K562 (cell line): ENCODE measurements around the gene SLC7A8. TPM values are rescaled to one million over a fixed set of nuclear protein-coding genes. Genes with fewer than 3 reads are reported as not detected.

Experiments
- ATAC-seq: fragments of 200-7000 bp; cut with Tn5 transposase; 3 replicates; pipeline ENCODE4 v1.9.1; 2020; ENCODE audit warnings: moderate library complexity
- BruUV-seq: library from RNA; stranded (reverse); fragments of 400-500 nt; replicated peaks from 2 replicates; lab custom pipeline; 2021; lab: Mats Ljungman, UMichigan
- CTCF ChIA-PET: fragments of 300-600 bp; formaldehyde crosslinking; extraction: SDS; loops from one replicate; lab custom pipeline; 2021; ENCODE audit warnings: low intra/inter-chr PET ratio; lab: Yijun Ruan, JAX
- POLR2A ChIA-PET: fragments of 300-600, 350-650 bp; sonication (Branson Sonifier 250); formaldehyde crosslinking; extraction: SDS; loops from one replicate; lab custom pipeline; 2021; ENCODE audit warnings: antibody characterized with exemption, inconsistent platforms; lab: Yijun Ruan, JAX
- DNase-seq, 4 experiments: peaks; one replicate each; pipeline versions ENCODE4 v3.0.0 to v3.0.0-alpha.2; 2011 to 2018; ENCODE audit warnings: low spot score in 3 of 4, mixed read lengths in 3 of 4; ENCODE audit errors: extremely low read depth in 1 of 4
- FAIRE-seq: peaks from 2 replicates; lab custom pipeline; 2011; peaks lifted over from hg19 to GRCh38; lab: Jason Lieb, UNC
- H2AFZ ChIP-seq: 2 replicates; pipeline ENCODE4 v1.6.0; 2011; ENCODE audit warnings: low read depth, low read length, control low read depth, inconsistent platforms
- H3K27ac ChIP-seq: fragments of 200-600 bp; 3 replicates; pipeline ENCODE4 v1.8.0; 2011; ENCODE audit warnings: low read depth, mild to moderate bottlenecking, control low read depth, inconsistent platforms, low read length, moderate library complexity, mixed read lengths; ENCODE audit errors: extremely low read depth
- H3K27me3 ChIP-seq, 2 experiments: fragments of 300-600 bp in 1 of 2; 2 replicates in 1 of 2; 3 replicates in 1 of 2; pipeline versions ENCODE4 v1.6.0 to v1.8.0; 2011; ENCODE audit warnings: inconsistent platforms in 2 of 2, low read length in 2 of 2, mild to moderate bottlenecking in 1 of 2, mixed read lengths in 1 of 2, moderate library complexity in 1 of 2; ENCODE audit not compliant: control insufficient read depth in 2 of 2, insufficient read depth in 2 of 2
- H3K36me3 ChIP-seq: fragments of 300-600 bp; 3 replicates; pipeline ENCODE4 v1.8.0; 2011; ENCODE audit warnings: mild to moderate bottlenecking, low read length, inconsistent platforms; ENCODE audit not compliant: control insufficient read depth, insufficient read depth
- H3K4me1 ChIP-seq, 2 experiments: fragments of 200-600 bp in 1 of 2; replicated peaks in 1 of 2; 2 replicates in 1 of 2; 3 replicates in 1 of 2; pipeline versions ENCODE4 v1.5.1 to v1.8.0; 2011; ENCODE audit warnings: inconsistent platforms in 2 of 2, low read length in 2 of 2, mild to moderate bottlenecking in 1 of 2, mixed read lengths in 1 of 2, moderate library complexity in 1 of 2; ENCODE audit not compliant: control insufficient read depth in 2 of 2, insufficient read depth in 2 of 2
- H3K4me2 ChIP-seq: 2 replicates; pipeline ENCODE4 v1.6.1; 2011; ENCODE audit warnings: low read length, control low read depth, inconsistent platforms, mixed read lengths; ENCODE audit not compliant: insufficient read depth
- H3K4me3 ChIP-seq: fragments of 200-600 bp; sonication (generic), shearing (Covaris generic); 2 replicates; pipeline ENCODE4 v1.5.1; 2016; ENCODE audit warnings: control low read depth, inconsistent platforms
- H3K79me2 ChIP-seq: fragments of 200-600 bp; 3 replicates; pipeline ENCODE4 v1.8.0; 2011; ENCODE audit warnings: low read length, inconsistent platforms; ENCODE audit not compliant: control insufficient read depth, insufficient read depth
- H3K9ac ChIP-seq, 2 experiments: 2 replicates each; pipeline versions ENCODE4 v1.6.0 to v1.6.1; 2011; ENCODE audit warnings: low read depth in 2 of 2, low read length in 2 of 2, control low read depth in 1 of 2, inconsistent platforms in 1 of 2, mild to moderate bottlenecking in 1 of 2, mixed read lengths in 1 of 2; ENCODE audit not compliant: insufficient read depth in 1 of 2
- H3K9me1 ChIP-seq: one replicate; pipeline ENCODE4 v1.6.0; 2011; ENCODE audit warnings: inconsistent platforms, mild to moderate bottlenecking, low read length, moderate library complexity; ENCODE audit not compliant: control insufficient read depth, insufficient read depth
- H3K9me3 ChIP-seq: replicated peaks from 2 replicates; pipeline ENCODE4 v1.5.1; 2011; ENCODE audit warnings: low read depth, low read length, inconsistent platforms; ENCODE audit not compliant: control insufficient read depth, insufficient read depth
- H4K20me1 ChIP-seq: replicated peaks from 2 replicates; pipeline ENCODE4 v1.6.1; 2011; ENCODE audit warnings: low read length, inconsistent platforms, mixed read lengths; ENCODE audit not compliant: control insufficient read depth, insufficient read depth
- ADNP ChIP-seq: fragments of 200-800 bp; sonication (Bioruptor generic); IDR thresholded peaks from 2 replicates; pipeline ENCODE4 v1.6.1; 2016; ENCODE audit warnings: missing genetic modification characterization, missing compliant biosample characterization
- FOSL1 ChIP-seq: fragments of 200-800 bp; sonication (Bioruptor generic); conservative IDR thresholded peaks from 2 replicates; pipeline ENCODE4 v1.6.1; 2016; ENCODE audit warnings: missing genetic modification characterization, missing compliant biosample characterization
- POLR2G ChIP-seq: fragments of 200-400 bp; formaldehyde crosslinking; IDR thresholded peaks from 2 replicates; pipeline ENCODE4 v1.6.1; 2017; ENCODE audit warnings: low read depth, mild to moderate bottlenecking, antibody characterized with exemption, low read length, moderate library complexity
- RBBP5 ChIP-seq: fragments of 200-600 bp; sonication (generic); IDR thresholded peaks from 2 replicates; pipeline ENCODE4 v1.6.1; 2012; ENCODE audit warnings: borderline replicate concordance, mild to moderate bottlenecking, low read length, control low read depth, inconsistent platforms; ENCODE audit not compliant: insufficient read depth, poor library complexity, severe bottlenecking
- RFX5 ChIP-seq: IDR thresholded peaks from 2 replicates; pipeline ENCODE4 v1.6.1; 2011; ENCODE audit warnings: low read depth, mild to moderate bottlenecking, improper control_type of control experiment, low read length
- SIX5 ChIP-seq, 2 experiments: IDR thresholded peaks; 2 replicates each; pipeline ENCODE4 v1.6.1; 2011; ENCODE audit warnings: low read length in 2 of 2, borderline replicate concordance in 1 of 2, low read depth in 1 of 2, mild to moderate bottlenecking in 1 of 2, moderate library complexity in 1 of 2; ENCODE audit not compliant: insufficient read depth in 1 of 2
- TBP ChIP-seq: optimal IDR thresholded peaks from 2 replicates; pipeline ENCODE3; 2011; ENCODE audit warnings: low read depth, low read length, improper control_type of control experiment
- WGBS: fragments of 100-300 bp; shearing (Covaris generic); methylation state at CpG from one replicate; pipeline ENCODE4 v1.1.6; 2016; ENCODE audit warnings: low coverage, mixed read lengths; ENCODE audit not compliant: insufficient coverage; ENCODE audit errors: missing lambda C conversion rate; 5-methylcytosine and 5-hydroxymethylcytosine counted together
- in situ Hi-C: fragments of 300-500 bp; cut with MboI; formaldehyde crosslinking; loops from 4 replicates; pipeline ENCODE4 v1.15.0; 2018; ENCODE audit warnings: inconsistent platforms, mixed read lengths
- intact Hi-C: fragments of 100-400 bp; cut with micrococcal nuclease; formaldehyde crosslinking; loops from 2 replicates; pipeline ENCODE4 v1.14.2; 2022
- polyA plus RNA-seq, 8 experiments: library from polyadenylated mRNA; depleted of rRNA in 4 of 8; stranded (reverse) in 5 of 8; unstranded in 3 of 8; fragments of >200 nt; fragmentation: Nextera tagmentation in 2 of 8; fragmentation: Illumina TruSeq in 1 of 8; extraction: Ambion mirVana in 2 of 8; extraction: Trizol in 1 of 8; gene quantifications; 2 replicates each; pipeline versions ENCODE4 v1.2.1 to v1.2.3, GENCODE V29; 2011 to 2014; ENCODE audit warnings: inconsistent platforms in 1 of 8, missing spikeins in 1 of 8
- total RNA-seq, 7 experiments: library from RNA; depleted of rRNA in 6 of 7; stranded (reverse); fragments of >200 nt in 6 of 7; fragmentation: Illumina TruSeq in 2 of 7; extraction: Trizol in 2 of 7; gene quantifications; 2 replicates each; pipeline versions ENCODE4 v1.2.1 to v1.2.3, GENCODE V29; 2011 to 2021; ENCODE audit warnings: low replicate concordance in 1 of 7
- TF ChIP-seq, protein P1 (sequence below), 2 experiments: fragments of 450-650 bp; IDR thresholded peaks; 2 replicates each; pipeline ENCODE4 v1.6.1; 2016; ENCODE audit warnings: mild to moderate bottlenecking in 2 of 2, borderline replicate concordance in 1 of 2, low read depth in 1 of 2, moderate library complexity in 1 of 2
- TF ChIP-seq, protein P2 (sequence below): fragments of 250-450 bp; sonication (Bioruptor Pico); IDR thresholded peaks from 2 replicates; pipeline ENCODE4 v1.5.0; 2020; ENCODE audit warnings: mild to moderate bottlenecking, borderline replicate concordance

The SLC7A8 gene
- total and polyA plus RNA-seq, 9 of the 15 experiments (the other 6 are each of a cell fraction or from before 2014, with no cell fraction given), result 2.0 to 33.0 (median 6.0) TPM

DNA sequence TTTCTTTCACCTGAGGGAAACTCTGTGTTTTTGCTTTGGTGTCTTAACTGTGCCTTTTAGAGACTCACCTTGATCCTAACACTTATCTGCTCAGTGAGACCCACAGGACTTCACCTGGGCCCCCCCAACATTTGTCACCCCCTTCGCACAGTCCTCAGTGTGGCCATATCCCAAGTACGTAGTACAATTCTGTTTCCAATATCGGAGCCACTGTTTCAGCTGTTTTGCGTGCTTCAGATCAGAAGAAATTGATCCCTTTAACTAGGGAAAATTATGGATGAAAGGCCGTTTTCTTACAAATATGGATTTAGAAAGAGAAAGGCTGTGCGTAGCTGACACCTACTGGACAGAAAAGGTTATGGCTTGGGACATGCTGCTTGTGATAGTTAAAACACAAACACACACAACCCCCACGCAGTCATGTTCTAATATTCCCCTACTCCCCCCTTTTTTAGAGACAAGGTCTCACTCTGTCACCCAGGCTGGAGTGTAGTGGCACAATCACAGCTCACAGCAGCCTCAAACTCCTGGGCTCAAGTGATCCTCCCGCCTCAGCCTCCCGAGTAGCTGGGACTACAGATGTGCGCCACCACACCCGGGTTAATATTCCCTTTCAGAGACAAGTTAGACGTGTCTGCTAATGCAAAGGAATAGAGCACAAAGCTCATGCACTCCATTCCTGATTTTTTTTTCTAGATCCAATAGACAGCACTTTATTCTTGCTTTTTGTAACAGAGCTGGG is 3.6 kb upstream of the SLC7A8 start:
- POLR2A ChIA-PET, result interaction anchor here (0.6 to 2.8 kb wide), 4 partner anchors 60 to 67 kb away, joined by 3 to 8 read pairs (median 4); no protein-coding TSS in a partner anchor
- H2AFZ ChIP-seq, result peak overlapping the region; percentile 64
- intact Hi-C loops, result loop anchor here (1.0 to 5.0 kb wide), 3 partner anchors 67 to 118 kb away; partner anchors contain the start of gene PPP1R3E
- H3K79me2 ChIP-seq, result no peaks in the 10 kb centered on the region
- no peak overlapping the region for H3K4me2 ChIP-seq
- no peak overlapping the region for H3K9ac ChIP-seq
- CTCF ChIA-PET, result interaction anchor here (1.1 to 7.8 kb wide), 4 partner anchors 65 to 175 kb away, joined by 3 to 310 read pairs (median 8); partner anchors contain the start of gene CEBPE
- H3K9me3 ChIP-seq, result no peaks in the 10 kb centered on the region
- H3K4me1 ChIP-seq, result peaks cover 11 to 12% of the 10 kb centered on the region in 2 experiments; a peak in 4 of 5 replicates
- WGBS, result 37% methylated on average over 12 of the region's 12 CpGs
- H3K4me3 ChIP-seq, result no peak overlapping the region
- H3K27ac ChIP-seq, result no peak overlapping the region; the same call in 2 of the 3 replicates
- DNase-seq, result peak; percentile 68 to 81 (median 70)
- no peaks in the 10 kb centered on the region for H4K20me1 ChIP-seq
- in situ Hi-C loops, result loop anchor here (5.0 kb wide), 1 partner anchor 65 kb away; no protein-coding TSS in a partner anchor
- peak; percentile 89 for ATAC-seq
- H3K36me3 ChIP-seq, result no peaks in the 10 kb centered on the region
- H3K27me3 ChIP-seq, result no peaks in the 10 kb centered on the region
- peak; percentile 89 for FAIRE-seq
- no TSS peak for BruUV-seq
- no peaks in the 10 kb centered on the region for H3K9me1 ChIP-seq
- TF ChIP-seq, protein P1, sequence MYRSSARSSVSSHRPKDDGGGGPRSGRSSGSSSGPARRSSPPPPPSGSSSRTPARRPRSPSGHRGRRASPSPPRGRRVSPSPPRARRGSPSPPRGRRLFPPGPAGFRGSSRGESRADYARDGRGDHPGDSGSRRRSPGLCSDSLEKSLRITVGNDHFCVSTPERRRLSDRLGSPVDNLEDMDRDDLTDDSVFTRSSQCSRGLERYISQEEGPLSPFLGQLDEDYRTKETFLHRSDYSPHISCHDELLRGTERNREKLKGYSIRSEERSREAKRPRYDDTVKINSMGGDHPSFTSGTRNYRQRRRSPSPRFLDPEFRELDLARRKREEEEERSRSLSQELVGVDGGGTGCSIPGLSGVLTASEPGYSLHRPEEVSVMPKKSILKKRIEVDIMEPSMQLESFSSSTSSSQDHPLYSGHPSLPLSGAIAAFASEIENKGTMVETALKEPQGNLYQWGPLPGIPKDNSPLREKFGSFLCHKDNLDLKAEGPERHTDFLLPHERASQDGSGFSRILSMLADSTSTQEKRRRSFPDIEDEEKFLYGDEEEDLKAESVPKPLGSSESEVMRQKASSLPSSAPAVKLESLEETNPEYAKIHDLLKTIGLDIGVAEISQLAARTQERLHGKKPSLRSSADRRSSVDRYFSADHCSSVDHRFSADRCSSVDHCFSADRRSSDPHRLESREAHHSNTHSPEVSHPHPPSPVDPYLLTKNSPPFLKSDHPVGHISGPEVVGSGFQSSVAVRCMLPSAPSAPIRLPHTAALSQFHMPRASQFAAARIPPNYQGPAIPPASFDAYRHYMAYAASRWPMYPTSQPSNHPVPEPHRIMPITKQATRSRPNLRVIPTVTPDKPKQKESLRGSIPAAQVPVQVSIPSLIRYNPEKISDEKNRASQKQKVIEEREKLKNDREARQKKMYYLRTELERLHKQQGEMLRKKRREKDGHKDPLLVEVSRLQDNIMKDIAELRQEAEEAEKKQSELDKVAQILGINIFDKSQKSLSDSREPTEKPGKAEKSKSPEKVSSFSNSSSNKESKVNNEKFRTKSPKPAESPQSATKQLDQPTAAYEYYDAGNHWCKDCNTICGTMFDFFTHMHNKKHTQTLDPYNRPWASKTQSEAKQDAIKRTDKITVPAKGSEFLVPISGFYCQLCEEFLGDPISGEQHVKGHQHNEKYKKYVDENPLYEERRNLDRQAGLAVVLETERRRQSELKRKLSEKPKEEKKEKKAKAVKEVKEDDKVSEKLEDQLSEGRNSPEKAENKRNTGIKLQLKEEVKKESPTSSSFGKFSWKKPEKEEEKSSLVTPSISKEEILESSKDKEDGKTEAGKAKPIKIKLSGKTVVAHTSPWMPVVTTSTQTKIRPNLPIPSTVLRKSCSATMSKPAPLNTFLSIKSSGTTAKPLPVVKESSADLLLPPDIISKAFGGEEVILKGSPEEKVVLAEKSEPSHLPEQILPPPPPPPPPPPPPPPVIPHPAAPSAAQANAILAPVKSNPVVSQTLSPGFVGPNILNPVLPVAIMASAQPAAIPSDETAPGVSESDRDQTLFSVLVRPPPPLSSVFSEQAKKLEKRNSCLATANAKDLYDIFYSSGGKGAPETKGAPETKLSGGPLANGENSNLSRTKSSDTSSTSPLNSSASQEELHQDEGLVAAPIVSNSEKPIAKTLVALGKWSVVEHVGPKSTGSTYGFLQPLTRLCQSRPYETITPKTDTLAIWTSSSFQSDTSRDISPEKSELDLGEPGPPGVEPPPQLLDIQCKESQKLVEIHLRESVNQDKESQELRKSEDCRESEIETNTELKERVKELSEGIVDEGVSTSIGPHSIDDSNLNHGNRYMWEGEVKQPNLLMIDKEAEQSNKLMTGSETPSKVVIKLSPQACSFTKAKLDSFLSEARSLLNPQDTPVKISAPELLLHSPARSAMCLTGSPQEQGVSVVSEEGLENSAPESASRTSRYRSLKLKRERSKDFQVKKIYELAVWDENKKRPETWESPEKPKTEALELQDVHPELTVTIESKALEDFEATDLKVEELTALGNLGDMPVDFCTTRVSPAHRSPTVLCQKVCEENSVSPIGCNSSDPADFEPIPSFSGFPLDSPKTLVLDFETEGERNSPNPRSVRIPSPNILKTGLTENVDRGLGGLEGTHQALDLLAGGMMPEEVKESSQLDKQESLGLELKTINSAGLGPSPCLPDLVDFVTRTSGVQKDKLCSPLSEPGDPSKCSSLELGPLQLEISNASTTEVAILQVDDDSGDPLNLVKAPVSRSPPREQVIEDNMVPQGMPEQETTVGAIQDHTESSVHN (IDR thresholded peaks at IDR 0.05; ENCODE audit: borderline replicate concordance in 1 of 2, low read depth in 1 of 2), result no peak
- TF ChIP-seq ADNP (tag) (no peak), POLR2G (no peak), RBBP5 (no peak), TBP (no peak), FOSL1 (no peak), SIX5 (IDR thresholded peaks at IDR 0.05; ENCODE audit: borderline replicate concordance in 1 of 2, insufficient read depth in 1 of 2, low read depth in 1 of 2, low read length in 2 of 2) (no peak), RFX5 (no peak)
- TF ChIP-seq, protein P2, sequence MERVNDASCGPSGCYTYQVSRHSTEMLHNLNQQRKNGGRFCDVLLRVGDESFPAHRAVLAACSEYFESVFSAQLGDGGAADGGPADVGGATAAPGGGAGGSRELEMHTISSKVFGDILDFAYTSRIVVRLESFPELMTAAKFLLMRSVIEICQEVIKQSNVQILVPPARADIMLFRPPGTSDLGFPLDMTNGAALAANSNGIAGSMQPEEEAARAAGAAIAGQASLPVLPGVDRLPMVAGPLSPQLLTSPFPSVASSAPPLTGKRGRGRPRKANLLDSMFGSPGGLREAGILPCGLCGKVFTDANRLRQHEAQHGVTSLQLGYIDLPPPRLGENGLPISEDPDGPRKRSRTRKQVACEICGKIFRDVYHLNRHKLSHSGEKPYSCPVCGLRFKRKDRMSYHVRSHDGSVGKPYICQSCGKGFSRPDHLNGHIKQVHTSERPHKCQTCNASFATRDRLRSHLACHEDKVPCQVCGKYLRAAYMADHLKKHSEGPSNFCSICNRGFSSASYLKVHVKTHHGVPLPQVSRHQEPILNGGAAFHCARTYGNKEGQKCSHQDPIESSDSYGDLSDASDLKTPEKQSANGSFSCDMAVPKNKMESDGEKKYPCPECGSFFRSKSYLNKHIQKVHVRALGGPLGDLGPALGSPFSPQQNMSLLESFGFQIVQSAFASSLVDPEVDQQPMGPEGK (CRISPR knock-in tag), result no peak
